COLO668 (cell line): ENCODE results near the gene EPS8.
"Not testable (repeated sequence)": the region's sequence is repeated elsewhere in the genome, so short reads cannot be mapped to it uniquely, and the experiment has no call there.

Source experiments
- DNase-seq: peaks from one replicate; lab custom pipeline; 2025; ENCODE audit not compliant: unreplicated experiment; lab: John Stamatoyannopoulos, UW

EPS8 gene

DNA sequence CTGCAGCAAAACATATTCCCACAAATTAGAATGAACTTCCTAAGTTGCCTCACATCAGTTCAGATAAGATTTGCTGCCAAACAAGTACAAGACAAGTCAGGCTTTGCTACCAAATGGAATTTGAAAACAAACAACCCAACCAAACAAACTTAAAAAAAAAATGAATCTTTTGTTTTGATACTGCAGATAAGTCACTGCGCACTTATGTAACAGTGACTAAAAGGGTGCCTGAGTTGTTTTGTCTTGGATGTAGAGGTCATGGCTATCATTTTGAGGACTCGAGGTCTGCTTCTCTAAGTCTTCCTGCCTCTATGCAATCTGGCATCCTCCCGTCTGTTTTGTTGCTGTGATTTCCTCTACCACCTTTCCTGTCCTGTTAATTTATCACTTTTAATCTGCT, 11.1 kb upstream of the EPS8 start:
- no peak for DNase-seq

DNA sequence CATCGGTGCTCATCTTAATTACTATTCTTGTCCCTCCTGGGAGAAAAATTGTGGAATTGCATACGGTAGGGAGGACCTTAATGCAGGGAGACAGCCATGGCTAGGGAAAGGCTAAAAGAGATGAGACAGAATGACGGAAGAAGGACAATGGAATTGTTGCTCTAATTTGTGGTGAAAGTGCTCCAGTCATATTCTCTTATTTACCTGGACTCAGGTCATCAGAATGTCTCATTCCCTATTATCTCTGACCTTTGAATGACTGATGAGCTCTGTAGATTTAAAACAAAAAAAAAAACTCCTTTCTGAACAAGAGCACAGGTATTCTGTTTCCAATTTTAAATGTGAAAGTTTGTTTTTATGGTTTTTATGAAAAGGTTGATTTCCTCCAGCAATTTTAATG, 8.6 kb upstream of the EPS8 start:
- no peak for DNase-seq

DNA sequence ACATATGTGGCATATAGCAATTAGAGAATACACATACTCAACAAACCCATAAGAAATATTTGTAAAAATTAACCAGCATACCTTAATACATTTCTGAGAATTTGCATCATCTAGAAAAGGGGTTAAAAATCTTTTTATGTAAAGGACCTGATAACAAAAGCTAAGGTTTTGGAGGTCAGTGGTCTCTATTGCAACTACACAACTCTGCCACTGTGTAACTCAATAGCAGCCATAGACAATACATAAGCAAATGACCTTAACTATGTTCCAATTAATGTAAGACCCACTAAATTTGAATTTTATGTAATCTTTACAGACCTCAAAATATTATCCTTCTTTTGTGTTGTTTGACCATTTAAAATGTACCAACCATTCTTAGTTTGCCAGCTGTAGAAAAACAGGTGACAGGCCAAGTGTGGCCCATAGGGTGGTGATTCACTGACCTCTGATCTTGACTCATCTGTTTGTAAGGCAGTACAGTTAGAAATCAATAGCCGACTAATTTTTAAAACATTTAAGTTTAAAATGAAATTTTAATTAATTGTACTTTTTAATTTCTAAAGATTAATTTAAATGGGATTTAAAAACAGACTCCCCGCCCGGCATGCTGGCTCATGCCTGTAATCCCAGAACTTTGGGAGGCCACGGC, 7.4 kb upstream of the EPS8 start:
- DNase-seq, result no peak

DNA sequence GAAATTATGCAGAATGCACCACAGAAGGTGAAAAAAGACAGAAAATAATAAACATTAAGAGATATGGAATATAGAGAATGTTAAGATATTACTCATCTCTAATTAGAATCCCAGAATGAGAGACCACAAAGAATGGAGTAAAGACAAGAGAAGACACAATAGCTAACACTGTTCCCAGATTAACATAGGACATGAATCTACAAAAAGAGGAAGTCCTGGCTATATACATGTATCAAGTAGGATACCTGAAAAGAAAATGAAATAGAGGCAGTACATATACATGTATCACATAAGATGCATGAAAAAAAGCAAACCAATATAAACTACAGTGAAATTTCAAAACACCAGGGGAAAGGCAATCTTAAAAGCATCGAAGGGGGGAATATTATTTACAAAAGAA, 5.6 kb upstream of the EPS8 start:
- no peak for DNase-seq

DNA sequence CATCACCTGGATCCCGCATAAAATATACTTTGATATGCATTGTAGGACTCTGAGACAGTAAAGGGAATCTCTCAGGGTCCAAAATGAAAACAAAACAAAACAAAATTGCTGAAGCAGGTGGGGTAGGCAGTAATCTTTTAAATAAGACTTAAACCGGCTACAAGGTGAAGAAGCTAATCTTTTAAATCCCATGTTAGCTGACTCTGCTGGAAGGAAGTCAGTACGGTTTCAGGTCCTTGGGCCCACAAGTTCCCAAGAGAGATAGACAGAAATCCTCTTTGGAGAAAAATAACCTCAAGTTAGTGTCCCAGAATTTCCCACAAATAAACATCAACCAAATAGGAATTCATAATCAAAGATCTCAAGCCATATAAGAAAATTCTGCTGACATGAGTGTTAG, 5.0 kb upstream of the EPS8 start:
- no peak for DNase-seq

DNA sequence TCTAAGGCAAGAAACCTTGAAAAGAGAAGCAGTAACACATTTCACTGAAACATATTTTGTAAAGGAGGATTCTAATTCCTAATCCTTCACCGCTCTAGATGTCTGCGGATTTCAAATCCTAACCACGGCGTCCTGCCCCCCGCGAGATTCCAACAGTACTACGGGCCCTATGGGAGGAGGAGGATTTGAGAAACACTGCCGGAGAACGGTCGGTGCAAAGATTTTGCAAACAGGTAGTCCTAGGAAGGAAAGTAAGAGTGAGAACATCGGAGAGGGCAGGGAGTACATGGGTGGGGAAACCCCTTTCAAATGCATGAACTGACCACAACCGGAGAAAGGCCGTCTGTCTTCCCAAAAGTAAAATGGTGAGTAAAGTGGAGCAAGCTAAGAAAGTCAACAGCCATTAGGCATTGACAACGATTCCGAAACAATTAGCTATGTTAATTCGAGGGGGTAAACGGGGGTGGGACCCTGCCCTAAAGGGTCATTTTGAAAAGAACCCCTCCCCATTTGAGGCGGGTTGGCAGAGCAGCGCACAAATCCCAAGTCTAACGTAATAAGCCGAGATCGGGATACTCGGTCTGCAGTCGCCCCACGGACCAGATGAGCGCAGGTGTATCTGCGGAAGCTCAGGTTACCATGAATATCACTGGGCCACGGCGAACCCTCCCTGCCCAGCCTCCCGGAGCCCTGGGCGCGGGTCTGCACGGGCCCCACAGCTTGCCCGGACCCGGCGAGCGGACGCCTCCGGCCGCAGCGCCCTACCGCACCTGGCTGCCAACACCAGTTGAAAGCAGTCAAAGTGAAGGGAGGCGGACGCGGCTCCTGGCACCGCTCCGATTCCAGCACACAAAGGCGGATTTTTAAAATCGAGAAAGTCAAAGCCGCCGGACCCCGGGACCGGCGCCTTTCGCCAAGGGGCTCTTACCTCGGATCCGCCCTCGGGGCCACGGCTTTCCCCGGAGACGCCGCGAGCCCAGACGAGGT, 662 bp downstream of the EPS8 start:
- DNase-seq, result peak; percentile 67

DNA sequence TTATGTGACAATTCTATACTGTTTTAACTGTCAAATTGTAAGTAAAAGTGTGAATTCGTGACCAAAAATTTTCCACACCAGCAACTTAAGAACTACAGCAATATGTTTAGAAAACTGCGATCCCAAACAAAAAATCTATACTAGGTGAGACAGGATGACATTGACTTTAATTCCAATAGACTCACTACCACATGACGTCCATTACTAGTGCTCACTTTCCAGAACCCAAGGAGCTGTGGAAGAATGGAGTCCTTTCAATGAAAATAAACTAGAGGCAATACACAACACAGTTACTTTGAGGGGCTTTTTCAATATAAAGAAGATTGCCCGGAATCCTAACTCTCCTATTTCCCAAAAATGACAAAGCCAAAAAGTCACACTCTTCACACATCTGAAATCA, 1.4 kb downstream of the EPS8 start:
- DNase-seq, result no peak

DNA sequence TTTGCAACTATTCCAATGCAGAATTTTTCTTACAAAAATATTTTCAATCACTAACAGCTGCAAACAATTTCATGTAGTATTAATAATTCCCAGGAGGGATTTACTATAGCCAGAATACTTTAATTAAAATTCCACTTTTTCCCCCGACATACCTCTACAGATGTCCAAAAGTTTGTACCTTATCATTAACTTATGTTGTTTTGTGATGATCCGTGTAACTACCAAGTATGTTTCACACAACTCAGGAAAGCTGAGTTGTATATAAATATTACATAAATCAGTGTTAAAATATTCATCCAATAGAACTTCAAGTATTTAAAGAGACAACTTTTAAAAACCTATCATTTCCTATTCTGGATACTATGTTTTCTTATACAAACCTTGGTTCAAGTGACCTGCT, 2.4 kb downstream of the EPS8 start:
- no peak for DNase-seq

DNA sequence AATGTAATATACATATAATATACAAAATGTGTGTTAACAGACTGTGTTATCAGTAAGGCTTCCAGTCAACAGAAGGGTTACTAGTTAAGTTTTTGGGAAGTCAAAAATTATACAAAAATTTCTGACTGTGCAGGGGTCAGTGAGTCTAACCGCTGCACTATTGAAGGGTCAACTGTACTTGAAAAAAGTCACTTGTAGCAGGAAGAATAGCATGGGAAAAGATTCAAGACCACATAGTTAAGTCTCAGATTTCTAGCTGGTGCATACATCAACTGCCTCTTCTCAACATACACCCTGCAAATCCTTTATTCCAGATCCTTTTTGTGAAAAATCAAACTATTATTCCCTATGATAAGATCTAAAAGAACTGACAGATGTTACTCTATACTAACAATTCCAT, 5.9 kb downstream of the EPS8 start:
- DNase-seq, result no peak

DNA sequence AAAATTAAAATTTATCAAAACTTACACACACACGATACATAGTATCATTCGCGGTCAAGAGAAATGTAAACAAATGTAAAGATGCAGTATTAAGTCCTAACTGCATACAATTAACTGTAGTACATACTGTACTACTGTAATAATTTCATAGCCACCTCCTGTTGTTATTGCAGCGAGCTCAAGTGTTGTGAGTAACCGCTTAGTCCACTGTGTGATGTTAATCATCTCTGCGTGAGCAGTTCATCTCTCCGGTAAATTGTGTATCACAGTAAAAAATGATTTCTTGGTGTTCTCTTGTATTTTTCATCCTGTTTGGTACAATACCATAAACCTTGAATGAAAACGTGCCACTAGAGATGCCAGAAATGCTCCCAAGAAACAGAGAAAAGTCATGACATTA, 6.5 kb downstream of the EPS8 start:
- DNase-seq, result no peak

DNA sequence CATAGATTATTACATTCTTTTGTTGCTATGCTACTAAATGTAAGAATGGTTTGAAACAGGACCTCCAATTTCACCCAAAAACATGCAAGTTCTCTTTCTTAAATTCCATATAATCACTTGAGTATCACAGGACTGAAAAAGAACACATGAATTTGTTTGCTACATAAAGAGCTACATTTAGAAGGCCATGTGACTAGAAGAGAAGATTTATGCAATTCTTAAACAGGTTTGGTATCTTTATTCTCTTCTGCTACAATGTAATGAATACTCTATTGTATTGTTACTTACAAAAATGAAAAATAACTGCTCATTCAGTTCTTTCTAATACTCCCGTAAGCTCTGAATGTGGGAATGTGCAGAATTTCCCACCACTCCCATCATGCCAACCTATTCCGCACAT, 9.3 kb downstream of the EPS8 start:
- DNase-seq, result no peak

DNA sequence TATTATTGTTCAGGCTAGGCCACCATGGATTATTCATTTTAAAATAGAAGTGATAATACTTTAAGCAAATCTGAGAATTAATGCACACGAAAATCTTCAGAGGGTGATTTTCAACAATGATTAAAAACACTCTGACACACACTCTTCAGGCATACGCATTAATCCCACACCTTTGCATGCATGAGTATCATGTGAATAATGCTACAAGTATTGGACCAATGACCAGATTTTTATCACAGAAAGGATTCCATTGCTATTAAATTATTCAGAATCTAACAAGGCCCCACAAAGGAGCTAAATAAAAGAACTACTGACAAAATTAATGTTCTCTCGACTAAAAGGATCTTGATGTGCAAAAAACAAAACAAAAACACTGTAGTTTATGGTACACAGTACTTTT, 11.1 kb downstream of the EPS8 start:
- no peak for DNase-seq

DNA sequence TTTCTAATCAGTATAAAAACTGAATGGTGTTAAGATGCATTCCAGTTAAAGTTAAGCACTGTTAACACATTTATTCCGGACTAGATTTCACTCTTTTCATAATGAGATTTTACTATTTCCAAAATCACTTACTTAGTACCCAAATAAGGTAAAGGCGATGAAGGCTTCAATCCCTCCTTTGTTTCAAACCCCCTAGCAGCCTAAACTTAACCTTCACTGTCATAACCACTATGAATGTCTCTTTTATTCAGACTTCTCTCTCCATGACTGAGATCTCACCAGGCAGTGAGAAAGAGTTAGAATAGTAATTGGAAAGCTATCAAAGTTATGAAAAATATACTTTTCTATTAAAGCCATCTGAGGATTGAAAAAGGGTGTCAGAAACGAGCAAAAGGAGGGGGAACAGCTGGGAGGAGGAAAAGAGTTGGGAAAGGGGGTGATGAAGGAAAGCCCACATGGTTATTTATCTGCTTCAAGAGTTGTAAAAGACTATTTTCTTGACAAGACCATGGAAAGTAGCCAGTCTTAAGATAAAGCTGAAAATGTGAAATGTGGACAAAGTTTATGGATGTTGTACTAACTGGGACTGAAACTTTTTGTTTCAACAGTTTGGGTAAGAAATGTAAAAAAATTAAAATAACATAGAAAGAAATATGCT, 11.7 kb downstream of the EPS8 start:
- DNase-seq, result no peak

DNA sequence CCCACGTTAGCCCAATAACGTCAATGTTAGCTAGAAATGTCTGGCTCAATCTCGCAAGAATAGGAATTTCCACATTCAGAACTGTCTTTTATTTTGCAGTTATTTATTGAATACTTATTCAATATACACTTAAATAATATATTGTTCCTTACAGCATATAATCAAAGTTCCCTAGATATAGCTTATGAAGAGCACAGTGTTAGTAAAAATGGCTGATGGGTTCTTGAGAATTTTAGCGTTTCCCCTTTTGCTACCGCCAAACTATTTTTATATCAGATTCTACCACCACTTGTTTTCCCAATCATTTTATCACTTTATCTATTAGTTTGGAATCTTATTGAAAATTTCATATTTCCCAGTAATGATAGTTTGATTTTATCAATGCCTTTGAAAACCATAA, 12.7 kb downstream of the EPS8 start:
- DNase-seq, result no peak

DNA sequence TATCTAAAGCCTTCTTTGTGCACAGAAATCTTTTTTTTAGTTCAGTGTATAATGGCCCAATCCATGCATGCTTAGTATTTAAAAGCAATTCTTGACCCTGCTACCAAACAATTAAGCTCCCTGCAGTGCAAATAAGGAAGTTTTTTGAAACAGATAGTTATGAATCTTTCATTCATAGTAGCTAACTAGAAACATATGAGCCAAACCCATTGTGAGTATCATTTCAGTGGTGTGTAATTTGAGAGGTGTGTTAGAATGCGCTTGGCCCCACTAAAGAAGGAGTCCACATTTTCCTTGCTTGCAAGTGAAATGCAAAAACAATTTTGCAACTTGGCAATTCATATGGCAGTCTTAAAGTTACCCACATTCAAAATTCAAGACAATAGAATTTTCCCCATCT, 14.4 kb downstream of the EPS8 start:
- DNase-seq, result no peak

DNA sequence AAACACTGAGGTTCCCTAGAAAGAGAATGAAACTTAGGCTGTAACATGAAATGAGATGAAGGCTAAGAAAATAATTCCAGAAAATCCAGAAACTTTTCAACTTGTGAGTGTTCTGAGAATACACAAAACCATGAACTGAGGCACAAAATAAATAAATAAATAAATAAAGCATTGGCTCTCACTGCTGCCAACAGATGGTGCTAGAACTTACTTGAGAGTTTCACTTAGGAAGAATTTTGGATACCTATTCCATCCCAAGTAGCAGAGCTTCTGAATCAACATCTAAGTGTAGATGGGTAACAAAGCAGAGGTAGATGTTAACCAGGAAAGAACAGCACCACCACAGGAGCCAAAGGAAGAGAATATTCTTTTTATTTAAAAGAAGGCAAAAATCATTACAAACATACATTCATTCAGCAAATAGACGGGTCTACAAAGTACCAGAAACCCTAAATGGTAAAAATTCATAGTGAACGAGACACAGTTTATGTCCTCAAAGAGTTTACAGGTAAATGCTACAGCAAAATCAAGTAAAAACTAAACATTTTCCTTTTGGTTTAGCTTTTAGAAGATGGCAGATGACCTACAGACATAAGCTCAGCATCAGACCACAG, 16.7 kb downstream of the EPS8 start:
- no peak for DNase-seq

DNA sequence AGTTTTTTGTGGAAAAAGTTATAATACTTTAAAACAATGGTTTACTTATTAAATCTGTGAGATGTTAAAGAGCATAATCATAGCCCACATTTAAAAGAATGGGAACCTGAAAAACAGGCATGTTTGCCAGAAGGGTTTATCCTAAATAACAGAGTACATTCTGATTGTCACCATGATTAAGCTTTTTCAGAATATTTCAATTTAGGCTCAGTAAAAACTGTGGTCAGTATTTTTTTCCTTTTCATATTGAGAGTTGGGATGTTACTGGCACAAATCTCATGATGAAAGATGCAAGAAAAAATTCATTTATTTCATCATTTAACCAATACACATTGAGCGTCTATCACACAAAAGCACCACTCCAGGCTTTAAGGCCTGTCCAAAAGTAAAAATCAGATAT, 18.6 kb downstream of the EPS8 start:
- no peak for DNase-seq

DNA sequence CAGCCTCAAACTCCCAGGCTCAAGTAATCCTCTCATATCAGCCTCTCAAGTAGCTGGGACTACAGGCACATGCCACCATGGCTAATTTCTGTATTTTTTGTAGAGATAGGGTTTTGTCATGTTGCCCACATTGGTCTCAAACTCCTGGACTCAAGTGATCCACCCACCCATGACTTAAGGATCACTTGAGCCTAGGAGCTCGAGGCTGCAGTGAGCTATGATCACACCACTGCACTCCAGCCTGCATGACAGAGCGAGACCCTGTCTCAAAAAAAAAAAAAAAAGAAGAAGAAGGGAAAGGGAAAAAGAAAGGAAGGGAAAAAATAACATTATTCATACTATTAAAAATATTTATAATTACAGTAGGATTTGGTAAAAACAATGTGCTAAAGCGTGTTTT, 19.2 kb downstream of the EPS8 start:
- no peak for DNase-seq

DNA sequence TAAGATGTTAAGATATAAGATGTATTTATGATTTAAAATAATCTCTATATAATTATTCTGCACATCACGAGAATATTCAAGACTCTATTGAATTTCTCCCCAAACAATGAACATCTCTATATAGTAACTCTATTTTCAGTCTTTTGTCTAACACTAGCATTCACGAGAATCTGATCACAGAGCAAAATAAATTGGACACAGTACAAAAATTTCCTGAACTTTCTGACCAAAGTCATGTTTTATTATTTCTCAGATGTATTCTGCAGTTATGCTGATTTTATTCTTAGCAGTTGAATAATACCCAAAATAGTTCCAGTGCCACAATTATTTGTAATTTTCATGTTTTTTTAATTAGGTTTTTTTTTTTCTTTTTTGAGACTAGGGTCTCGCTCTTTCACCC, 19.6 kb downstream of the EPS8 start:
- DNase-seq, result no peak

DNA sequence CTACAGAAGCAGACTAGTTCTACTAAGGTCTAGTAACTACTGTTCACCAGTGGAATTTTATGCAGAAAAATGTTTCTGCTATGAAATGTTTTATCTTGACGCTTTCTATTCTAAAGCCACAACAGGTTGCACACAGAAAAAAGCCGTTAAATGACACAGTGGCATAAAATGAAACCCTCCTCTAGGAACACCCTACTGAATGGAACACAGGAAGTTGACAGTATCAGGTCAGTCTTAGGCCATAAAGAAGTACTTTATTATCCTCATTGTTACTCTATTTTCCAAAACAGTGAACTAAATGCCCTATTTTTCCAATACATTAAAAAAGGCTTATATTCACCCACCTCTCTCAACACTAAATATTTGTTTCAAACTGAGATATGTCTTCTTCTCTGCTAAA, 21.9 kb downstream of the EPS8 start:
- DNase-seq, result no peak

DNA sequence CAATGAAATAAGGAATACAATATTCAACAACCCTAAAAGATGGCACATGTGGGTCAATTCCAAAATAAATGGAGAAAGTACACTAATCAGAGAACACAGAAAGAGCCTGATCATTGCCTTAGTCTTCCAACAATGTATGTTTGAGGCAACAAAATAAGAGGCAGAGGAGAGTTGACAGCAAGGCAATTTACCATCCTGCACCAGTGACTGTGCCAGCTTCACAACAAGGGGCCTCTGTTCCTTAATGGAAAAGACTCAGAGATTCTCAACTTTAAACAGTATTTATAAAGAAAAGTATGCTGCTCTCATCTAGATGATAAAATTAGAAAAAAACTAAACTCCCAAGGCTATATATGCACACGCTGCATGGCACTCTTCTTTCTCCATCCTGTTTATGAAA, 25.9 kb downstream of the EPS8 start:
- DNase-seq, result no peak

DNA sequence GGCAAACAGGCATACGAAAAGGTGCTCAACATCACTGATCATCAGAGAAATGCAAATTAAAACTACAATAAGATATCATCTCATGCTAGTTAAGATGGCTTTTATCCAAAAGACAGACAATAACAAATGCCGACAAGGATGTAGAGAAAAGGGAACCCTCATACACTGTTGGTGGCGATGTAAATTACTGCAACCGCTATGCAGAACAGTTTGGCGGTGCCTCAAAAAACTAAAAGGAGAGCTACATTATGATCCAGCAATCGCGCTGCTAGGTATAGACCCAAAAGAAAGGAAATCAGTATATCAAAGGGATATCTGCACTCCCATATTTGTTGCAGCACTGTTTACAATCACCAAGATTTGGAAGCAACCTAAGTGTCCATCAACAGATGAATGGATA, 27.0 kb downstream of the EPS8 start:
- not testable (repeated sequence) for DNase-seq
